ENCODE measurements around the gene PIP5KL1.

DNA sequence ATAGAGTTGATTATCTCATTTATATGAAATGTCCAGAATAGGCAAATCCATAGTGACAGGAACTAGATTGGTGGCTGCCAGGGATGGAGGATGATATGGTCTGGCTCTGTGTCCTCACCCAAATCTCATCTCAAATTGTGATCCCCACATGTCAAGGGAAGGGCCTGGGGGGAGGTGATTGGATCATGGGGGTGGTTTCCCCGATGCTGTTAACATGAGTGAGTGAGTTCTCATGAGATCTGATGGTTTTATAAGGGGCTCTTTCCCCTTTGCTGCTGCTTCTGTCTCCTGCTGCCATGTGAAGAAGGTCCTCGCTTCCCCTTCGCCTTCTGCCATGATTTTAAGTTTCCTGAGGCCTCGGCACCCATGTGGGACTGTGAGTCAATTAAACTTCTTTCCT is 28.8 kb upstream of the PIP5KL1 start:
- TF ChIP-seq ZNF8 (CRISPR knock-in tag; IDR thresholded peaks at IDR 0.05) = no peak
- TF ChIP-seq ZNF70 (CRISPR knock-in tag; IDR thresholded peaks at IDR 0.05) = no peak
- no peak for TF ChIP-seq CREB5 (CRISPR knock-in tag; IDR thresholded peaks at IDR 0.05; ENCODE audit: low read depth)
- TF ChIP-seq ZFP30 (CRISPR knock-in tag; IDR thresholded peaks at IDR 0.05) = no peak
- no peak for TF ChIP-seq BACH2 (CRISPR knock-in tag; IDR thresholded peaks at IDR 0.05; ENCODE audit: borderline replicate concordance)
- TF ChIP-seq RARB (CRISPR knock-in tag; IDR thresholded peaks at IDR 0.05) = no peak
- TF ChIP-seq, protein P1, sequence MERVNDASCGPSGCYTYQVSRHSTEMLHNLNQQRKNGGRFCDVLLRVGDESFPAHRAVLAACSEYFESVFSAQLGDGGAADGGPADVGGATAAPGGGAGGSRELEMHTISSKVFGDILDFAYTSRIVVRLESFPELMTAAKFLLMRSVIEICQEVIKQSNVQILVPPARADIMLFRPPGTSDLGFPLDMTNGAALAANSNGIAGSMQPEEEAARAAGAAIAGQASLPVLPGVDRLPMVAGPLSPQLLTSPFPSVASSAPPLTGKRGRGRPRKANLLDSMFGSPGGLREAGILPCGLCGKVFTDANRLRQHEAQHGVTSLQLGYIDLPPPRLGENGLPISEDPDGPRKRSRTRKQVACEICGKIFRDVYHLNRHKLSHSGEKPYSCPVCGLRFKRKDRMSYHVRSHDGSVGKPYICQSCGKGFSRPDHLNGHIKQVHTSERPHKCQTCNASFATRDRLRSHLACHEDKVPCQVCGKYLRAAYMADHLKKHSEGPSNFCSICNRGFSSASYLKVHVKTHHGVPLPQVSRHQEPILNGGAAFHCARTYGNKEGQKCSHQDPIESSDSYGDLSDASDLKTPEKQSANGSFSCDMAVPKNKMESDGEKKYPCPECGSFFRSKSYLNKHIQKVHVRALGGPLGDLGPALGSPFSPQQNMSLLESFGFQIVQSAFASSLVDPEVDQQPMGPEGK (CRISPR knock-in tag; IDR thresholded peaks at IDR 0.05; ENCODE audit: borderline replicate concordance) = no peak
- TF ChIP-seq, protein P2, sequence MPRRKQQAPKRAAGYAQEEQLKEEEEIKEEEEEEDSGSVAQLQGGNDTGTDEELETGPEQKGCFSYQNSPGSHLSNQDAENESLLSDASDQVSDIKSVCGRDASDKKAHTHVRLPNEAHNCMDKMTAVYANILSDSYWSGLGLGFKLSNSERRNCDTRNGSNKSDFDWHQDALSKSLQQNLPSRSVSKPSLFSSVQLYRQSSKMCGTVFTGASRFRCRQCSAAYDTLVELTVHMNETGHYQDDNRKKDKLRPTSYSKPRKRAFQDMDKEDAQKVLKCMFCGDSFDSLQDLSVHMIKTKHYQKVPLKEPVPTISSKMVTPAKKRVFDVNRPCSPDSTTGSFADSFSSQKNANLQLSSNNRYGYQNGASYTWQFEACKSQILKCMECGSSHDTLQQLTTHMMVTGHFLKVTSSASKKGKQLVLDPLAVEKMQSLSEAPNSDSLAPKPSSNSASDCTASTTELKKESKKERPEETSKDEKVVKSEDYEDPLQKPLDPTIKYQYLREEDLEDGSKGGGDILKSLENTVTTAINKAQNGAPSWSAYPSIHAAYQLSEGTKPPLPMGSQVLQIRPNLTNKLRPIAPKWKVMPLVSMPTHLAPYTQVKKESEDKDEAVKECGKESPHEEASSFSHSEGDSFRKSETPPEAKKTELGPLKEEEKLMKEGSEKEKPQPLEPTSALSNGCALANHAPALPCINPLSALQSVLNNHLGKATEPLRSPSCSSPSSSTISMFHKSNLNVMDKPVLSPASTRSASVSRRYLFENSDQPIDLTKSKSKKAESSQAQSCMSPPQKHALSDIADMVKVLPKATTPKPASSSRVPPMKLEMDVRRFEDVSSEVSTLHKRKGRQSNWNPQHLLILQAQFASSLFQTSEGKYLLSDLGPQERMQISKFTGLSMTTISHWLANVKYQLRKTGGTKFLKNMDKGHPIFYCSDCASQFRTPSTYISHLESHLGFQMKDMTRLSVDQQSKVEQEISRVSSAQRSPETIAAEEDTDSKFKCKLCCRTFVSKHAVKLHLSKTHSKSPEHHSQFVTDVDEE (CRISPR knock-in tag; IDR thresholded peaks at IDR 0.05) = no peak
- TF ChIP-seq, protein P3, sequence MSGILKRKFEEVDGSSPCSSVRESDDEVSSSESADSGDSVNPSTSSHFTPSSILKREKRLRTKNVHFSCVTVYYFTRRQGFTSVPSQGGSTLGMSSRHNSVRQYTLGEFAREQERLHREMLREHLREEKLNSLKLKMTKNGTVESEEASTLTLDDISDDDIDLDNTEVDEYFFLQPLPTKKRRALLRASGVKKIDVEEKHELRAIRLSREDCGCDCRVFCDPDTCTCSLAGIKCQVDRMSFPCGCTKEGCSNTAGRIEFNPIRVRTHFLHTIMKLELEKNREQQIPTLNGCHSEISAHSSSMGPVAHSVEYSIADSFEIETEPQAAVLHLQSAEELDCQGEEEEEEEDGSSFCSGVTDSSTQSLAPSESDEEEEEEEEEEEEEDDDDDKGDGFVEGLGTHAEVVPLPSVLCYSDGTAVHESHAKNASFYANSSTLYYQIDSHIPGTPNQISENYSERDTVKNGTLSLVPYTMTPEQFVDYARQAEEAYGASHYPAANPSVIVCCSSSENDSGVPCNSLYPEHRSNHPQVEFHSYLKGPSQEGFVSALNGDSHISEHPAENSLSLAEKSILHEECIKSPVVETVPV (CRISPR knock-in tag; IDR thresholded peaks at IDR 0.05) = no peak
- no peak for TF ChIP-seq ESRRG (CRISPR knock-in tag; IDR thresholded peaks at IDR 0.05)
- no peak for TF ChIP-seq SNAI2 (CRISPR knock-in tag; IDR thresholded peaks at IDR 0.05)
- no peak for TF ChIP-seq ARNTL (CRISPR knock-in tag; IDR thresholded peaks at IDR 0.05; ENCODE audit: borderline replicate concordance, low read depth)
- no peak for TF ChIP-seq PPARA (CRISPR knock-in tag; IDR thresholded peaks at IDR 0.05; ENCODE audit: borderline replicate concordance)

Data from SK-N-SH treated with all-trans-retinoic acid at 6 μM for 48 hours (cell line).